GM10847 (cell line): ENCODE measurements around the gene COL25A1.

ENCODE experiments used
- POLR2A ChIP-seq: IDR thresholded peaks from 2 replicates; pipeline ENCODE4 v1.6.1; 2011; ENCODE audit not compliant: insufficient read length; ENCODE audit errors: extremely low read depth

COL25A1 gene

GRCh38 chr4:109254845-109255244 lies 47.6 kb downstream of the COL25A1 start:
- no peak for TF ChIP-seq POLR2A

GRCh38 chr4:109251396-109251795 lies 51.1 kb downstream of the COL25A1 start:
- TF ChIP-seq POLR2A = no peak

GRCh38 chr4:109248322-109248900 lies 54.0 kb downstream of the COL25A1 start:
- TF ChIP-seq POLR2A = no peak

GRCh38 chr4:109243871-109244270 lies 58.6 kb downstream of the COL25A1 start:
- TF ChIP-seq POLR2A = no peak

GRCh38 chr4:109238746-109239145 lies 63.7 kb downstream of the COL25A1 start:
- TF ChIP-seq POLR2A = no peak

GRCh38 chr4:109235683-109236082 lies 66.8 kb downstream of the COL25A1 start:
- no peak for TF ChIP-seq POLR2A

- TF ChIP-seq POLR2A = no peak
Measured at GRCh38 chr4:109234596-109234995, 67.9 kb downstream of the COL25A1 start.

- no peak for TF ChIP-seq POLR2A
Measured at GRCh38 chr4:109233570-109233969, 68.9 kb downstream of the COL25A1 start.

- TF ChIP-seq POLR2A = no peak
Measured at GRCh38 chr4:109232681-109233080, 69.8 kb downstream of the COL25A1 start.

GRCh38 chr4:109231331-109231730 lies 71.1 kb downstream of the COL25A1 start:
- no peak for TF ChIP-seq POLR2A

- TF ChIP-seq POLR2A = no peak
Measured at GRCh38 chr4:109229028-109229427, 73.4 kb downstream of the COL25A1 start.

GRCh38 chr4:109218288-109218687 lies 84.2 kb downstream of the COL25A1 start:
- no peak for TF ChIP-seq POLR2A

GRCh38 chr4:109216085-109216696 lies 86.3 kb downstream of the COL25A1 start:
- no peak for TF ChIP-seq POLR2A

- TF ChIP-seq POLR2A = no peak
Measured at GRCh38 chr4:109215506-109215905, 87.0 kb downstream of the COL25A1 start.

GRCh38 chr4:109214622-109215301 lies 87.7 kb downstream of the COL25A1 start:
- TF ChIP-seq POLR2A = no peak

GRCh38 chr4:109213056-109213455 lies 89.4 kb downstream of the COL25A1 start:
- TF ChIP-seq POLR2A = no peak
